GM18951 (cell line): ENCODE data around the gene GNG14.

Experiments
- POLR2A ChIP-seq: IDR thresholded peaks from 4 replicates; pipeline ENCODE4 v1.6.1; 2011; ENCODE audit warnings: mild to moderate bottlenecking; ENCODE audit not compliant: insufficient read length, insufficient read depth; ENCODE audit errors: extremely low read depth
- in situ Hi-C: fragments of 300-500 bp; cut with MboI; formaldehyde crosslinking; loops from one replicate; pipeline ENCODE4 v1.12.0; 2022; ENCODE audit warnings: low sequenced_read_pairs, mixed read lengths, inconsistent platforms; ENCODE audit not compliant: unreplicated experiment

Gene GNG14

GRCh38 chr19:12733369-12734214, 45.8 kb downstream of the GNG14 start:
- in situ Hi-C loops, result no loop called here

GRCh38 chr19:12736995-12737834, 49.4 kb downstream of the GNG14 start, which contains the start of gene GET3:
Gene GET3 (plus strand): TSS chr19:12737497. CDS start chr19:12737506, 9 bp downstream.
- in situ Hi-C loops, result no loop called here
- peak; percentile 84 for TF ChIP-seq POLR2A

More at GRCh38 chr19:12733369-12734214, 45.8 kb downstream of the GNG14 start:
- TF ChIP-seq POLR2A, result no peak

- in situ Hi-C loops, result no loop called here
- no peak for TF ChIP-seq POLR2A
Observed at GRCh38 chr19:12737835-12738351, 50.1 kb downstream of the GNG14 start.
